NCI-H526 (cell line): ENCODE data around the gene FMNL3.

Source experiments
- DNase-seq, 2 experiments: peaks; one replicate each; lab custom pipeline; 2025; lab: John Stamatoyannopoulos, UW

The FMNL3 gene

GRCh38 chr12:49603721-49604120 is 103.5 kb downstream of the FMNL3 start:
- DNase-seq, result no peak

GRCh38 chr12:49599961-49600360 is 107.2 kb downstream of the FMNL3 start:
- no peak for DNase-seq

GRCh38 chr12:49598527-49598926 is 108.7 kb downstream of the FMNL3 start:
- DNase-seq, result no peak

- no peak for DNase-seq
These were observed 118.3 kb downstream of the FMNL3 start for GRCh38 chr12:49588721-49589516.

- DNase-seq, result no peak
These were observed 118.9 kb downstream of the FMNL3 start for GRCh38 chr12:49588281-49588680.

GRCh38 chr12:49587174-49587908 is 119.9 kb downstream of the FMNL3 start:
- no peak for DNase-seq
